ENCODE data around the gene AIP.

DNA sequence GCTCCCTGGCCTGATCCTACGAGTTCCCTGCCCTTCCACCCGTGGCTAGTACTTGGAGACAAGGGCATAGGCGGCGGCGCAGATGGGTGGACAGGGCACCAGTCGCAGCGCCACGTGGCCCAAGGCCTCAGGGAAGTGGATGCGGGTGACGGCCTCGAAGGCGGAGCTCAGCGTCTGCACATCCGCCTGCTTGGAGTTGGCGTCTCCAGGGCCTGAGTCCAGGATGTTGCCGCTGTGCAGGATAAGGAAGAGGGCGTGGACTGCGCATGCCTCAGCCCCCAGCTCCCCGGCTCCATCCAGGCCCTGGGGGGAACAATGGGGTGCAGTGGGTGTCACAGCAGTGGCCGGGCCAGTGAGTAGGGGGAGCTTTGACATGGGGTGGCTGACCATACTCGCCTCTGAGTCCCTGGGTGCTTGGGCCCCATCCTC is 15.7 kb downstream of the AIP start:
- TF ChIP-seq, protein P1, sequence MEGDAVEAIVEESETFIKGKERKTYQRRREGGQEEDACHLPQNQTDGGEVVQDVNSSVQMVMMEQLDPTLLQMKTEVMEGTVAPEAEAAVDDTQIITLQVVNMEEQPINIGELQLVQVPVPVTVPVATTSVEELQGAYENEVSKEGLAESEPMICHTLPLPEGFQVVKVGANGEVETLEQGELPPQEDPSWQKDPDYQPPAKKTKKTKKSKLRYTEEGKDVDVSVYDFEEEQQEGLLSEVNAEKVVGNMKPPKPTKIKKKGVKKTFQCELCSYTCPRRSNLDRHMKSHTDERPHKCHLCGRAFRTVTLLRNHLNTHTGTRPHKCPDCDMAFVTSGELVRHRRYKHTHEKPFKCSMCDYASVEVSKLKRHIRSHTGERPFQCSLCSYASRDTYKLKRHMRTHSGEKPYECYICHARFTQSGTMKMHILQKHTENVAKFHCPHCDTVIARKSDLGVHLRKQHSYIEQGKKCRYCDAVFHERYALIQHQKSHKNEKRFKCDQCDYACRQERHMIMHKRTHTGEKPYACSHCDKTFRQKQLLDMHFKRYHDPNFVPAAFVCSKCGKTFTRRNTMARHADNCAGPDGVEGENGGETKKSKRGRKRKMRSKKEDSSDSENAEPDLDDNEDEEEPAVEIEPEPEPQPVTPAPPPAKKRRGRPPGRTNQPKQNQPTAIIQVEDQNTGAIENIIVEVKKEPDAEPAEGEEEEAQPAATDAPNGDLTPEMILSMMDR (IDR thresholded peaks at IDR 0.05; ENCODE audit: extremely low read depth in 1 of 2, insufficient read depth in 1 of 2, low read depth in 1 of 2, low read length in 2 of 2), result no peak
- no peak for TF ChIP-seq MAX (IDR thresholded peaks at IDR 0.05; ENCODE audit: insufficient read depth, insufficient read length)
- TF ChIP-seq POLR2A (IDR thresholded peaks at IDR 0.05; ENCODE audit: low read depth, low read length), result no peak
- TF ChIP-seq EZH2 (IDR thresholded peaks at IDR 0.05; ENCODE audit: borderline replicate concordance, low read depth, low read length, severe bottlenecking), result no peak
- no peak for TF ChIP-seq POLR2AphosphoS5 (IDR thresholded peaks at IDR 0.05; ENCODE audit: insufficient read depth, low read depth, low read length)
- TF ChIP-seq JUN (IDR thresholded peaks at IDR 0.05; ENCODE audit: borderline replicate concordance, insufficient read depth, insufficient read length, low read depth), result no peak

Measured in endothelial cell of umbilical vein (primary cell).